ENCODE data around the gene NFIA.

DNA sequence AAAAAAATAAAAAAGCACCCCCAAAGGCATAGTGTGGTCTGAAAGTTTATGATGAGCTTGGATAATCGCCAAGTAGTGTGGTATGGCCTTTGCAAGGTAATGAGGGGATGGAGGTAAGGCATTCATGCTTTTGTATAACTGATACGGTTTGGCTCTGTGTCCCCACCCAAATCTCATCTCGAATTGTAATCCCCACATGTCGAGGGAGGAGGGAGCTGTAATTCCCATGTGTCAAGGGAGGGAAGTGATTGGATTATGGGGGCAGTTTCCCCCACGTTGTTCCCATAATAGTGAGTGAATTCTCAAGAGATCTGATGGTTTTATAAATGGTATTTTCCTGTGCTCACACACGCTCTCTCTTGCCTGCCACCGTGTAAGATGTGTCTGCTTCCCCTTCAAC lies 215.5 kb downstream of the NFIA start:
- no peak for TF ChIP-seq CREB1 (IDR thresholded peaks at IDR 0.05; ENCODE audit: low read depth)
- no peak for TF ChIP-seq NFIC (IDR thresholded peaks at IDR 0.05)
- TF ChIP-seq ZBTB7A (IDR thresholded peaks at IDR 0.05; ENCODE audit: low read depth): no peak
- TF ChIP-seq MAX (IDR thresholded peaks at IDR 0.05): no peak
- TF ChIP-seq CEBPB (IDR thresholded peaks at IDR 0.05): no peak
- no peak for TF ChIP-seq EP300 (IDR thresholded peaks at IDR 0.05; ENCODE audit: borderline replicate concordance)
- TF ChIP-seq TAF1 (IDR thresholded peaks at IDR 0.05; ENCODE audit: low read depth): no peak
- no peak for TF ChIP-seq RAD21 (IDR thresholded peaks at IDR 0.05; ENCODE audit: low read depth)
- no peak for TF ChIP-seq EGR1 (IDR thresholded peaks at IDR 0.05)
- no peak for TF ChIP-seq FOXM1 (IDR thresholded peaks at IDR 0.05; ENCODE audit: borderline replicate concordance, low read depth)
- no peak for TF ChIP-seq REST (IDR thresholded peaks at IDR 0.05; ENCODE audit: low read depth)
- no peak for TF ChIP-seq YY1 (IDR thresholded peaks at IDR 0.05; ENCODE audit: low read depth)
- no peak for TF ChIP-seq TEAD4 (IDR thresholded peaks at IDR 0.05)
- TF ChIP-seq TCF12 (IDR thresholded peaks at IDR 0.05; ENCODE audit: low read depth): no peak

All from Ishikawa (cell line).